ENCODE measurements around the gene TBC1D5.

Gene TBC1D5

DNA sequence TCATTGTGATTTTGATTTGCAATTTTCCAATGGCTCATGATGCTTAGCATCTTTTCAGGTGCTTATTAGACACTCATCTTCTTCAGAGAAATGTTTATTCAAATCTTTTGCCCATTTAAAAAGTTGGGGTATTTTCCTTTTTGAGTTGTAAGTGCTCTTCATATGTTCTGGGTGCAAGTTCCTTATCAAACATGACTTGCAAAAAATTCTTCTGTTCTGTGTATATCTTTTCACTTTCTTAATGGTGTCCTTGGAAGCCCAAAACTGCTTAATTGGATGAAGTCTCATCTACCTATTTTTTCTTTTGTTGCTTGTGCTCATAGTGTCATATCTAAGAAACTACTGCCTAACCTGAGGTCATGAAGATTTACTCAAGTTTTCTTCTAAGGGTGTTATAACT, 524.8 kb downstream of the TBC1D5 start:
- ATAC-seq = no peak
- TF ChIP-seq ZNF565 (CRISPR knock-in tag; conservative IDR thresholded peaks at IDR 0.05; ENCODE audit: low read depth) (no peak), ISL1 (CRISPR knock-in tag; IDR thresholded peaks at IDR 0.05) (no peak)

DNA sequence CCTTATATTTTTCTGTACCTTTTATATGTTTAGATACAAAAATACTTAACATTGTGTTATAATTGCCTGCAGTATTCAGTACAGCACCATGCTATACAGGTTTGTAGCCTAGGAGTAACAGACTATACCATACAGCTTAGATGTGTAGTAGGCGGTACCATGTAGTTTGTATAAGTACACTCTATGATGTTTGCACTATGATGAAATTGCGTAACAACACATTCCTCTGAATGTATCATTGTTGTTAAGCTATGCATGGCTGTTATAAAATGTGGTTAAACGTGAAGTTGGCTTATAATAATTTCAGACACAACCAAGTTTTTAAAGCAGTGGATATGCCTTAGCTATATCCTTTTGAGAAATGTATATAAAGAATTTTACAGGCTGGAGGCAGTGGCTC, 529.3 kb downstream of the TBC1D5 start:
- TF ChIP-seq SNAI2 (CRISPR knock-in tag; IDR thresholded peaks at IDR 0.05) (no peak), BACH2 (CRISPR knock-in tag; IDR thresholded peaks at IDR 0.05; ENCODE audit: borderline replicate concordance) (no peak), OSR1 (CRISPR knock-in tag; IDR thresholded peaks at IDR 0.05) (no peak), ZNF565 (CRISPR knock-in tag; conservative IDR thresholded peaks at IDR 0.05; ENCODE audit: low read depth) (no peak), RARB (CRISPR knock-in tag; IDR thresholded peaks at IDR 0.05) (no peak), TCF4 (CRISPR knock-in tag; IDR thresholded peaks at IDR 0.05; ENCODE audit: borderline replicate concordance) (no peak), ZC3H10 (CRISPR knock-in tag; IDR thresholded peaks at IDR 0.05) (no peak), ZFP3 (CRISPR knock-in tag; IDR thresholded peaks at IDR 0.05) (no peak), TOX (CRISPR knock-in tag; IDR thresholded peaks at IDR 0.05; ENCODE audit: borderline replicate concordance) (no peak), PPARA (CRISPR knock-in tag; IDR thresholded peaks at IDR 0.05; ENCODE audit: borderline replicate concordance) (no peak)
- TF ChIP-seq, protein P1, sequence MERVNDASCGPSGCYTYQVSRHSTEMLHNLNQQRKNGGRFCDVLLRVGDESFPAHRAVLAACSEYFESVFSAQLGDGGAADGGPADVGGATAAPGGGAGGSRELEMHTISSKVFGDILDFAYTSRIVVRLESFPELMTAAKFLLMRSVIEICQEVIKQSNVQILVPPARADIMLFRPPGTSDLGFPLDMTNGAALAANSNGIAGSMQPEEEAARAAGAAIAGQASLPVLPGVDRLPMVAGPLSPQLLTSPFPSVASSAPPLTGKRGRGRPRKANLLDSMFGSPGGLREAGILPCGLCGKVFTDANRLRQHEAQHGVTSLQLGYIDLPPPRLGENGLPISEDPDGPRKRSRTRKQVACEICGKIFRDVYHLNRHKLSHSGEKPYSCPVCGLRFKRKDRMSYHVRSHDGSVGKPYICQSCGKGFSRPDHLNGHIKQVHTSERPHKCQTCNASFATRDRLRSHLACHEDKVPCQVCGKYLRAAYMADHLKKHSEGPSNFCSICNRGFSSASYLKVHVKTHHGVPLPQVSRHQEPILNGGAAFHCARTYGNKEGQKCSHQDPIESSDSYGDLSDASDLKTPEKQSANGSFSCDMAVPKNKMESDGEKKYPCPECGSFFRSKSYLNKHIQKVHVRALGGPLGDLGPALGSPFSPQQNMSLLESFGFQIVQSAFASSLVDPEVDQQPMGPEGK (CRISPR knock-in tag; IDR thresholded peaks at IDR 0.05; ENCODE audit: borderline replicate concordance) = no peak
- TF ChIP-seq, protein P2, sequence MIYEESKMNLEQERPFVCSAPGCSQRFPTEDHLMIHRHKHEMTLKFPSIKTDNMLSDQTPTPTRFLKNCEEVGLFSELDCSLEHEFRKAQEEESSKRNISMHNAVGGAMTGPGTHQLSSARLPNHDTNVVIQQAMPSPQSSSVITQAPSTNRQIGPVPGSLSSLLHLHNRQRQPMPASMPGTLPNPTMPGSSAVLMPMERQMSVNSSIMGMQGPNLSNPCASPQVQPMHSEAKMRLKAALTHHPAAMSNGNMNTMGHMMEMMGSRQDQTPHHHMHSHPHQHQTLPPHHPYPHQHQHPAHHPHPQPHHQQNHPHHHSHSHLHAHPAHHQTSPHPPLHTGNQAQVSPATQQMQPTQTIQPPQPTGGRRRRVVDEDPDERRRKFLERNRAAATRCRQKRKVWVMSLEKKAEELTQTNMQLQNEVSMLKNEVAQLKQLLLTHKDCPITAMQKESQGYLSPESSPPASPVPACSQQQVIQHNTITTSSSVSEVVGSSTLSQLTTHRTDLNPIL (CRISPR knock-in tag; IDR thresholded peaks at IDR 0.05; ENCODE audit: low read depth) = no peak
- no peak for ATAC-seq

DNA sequence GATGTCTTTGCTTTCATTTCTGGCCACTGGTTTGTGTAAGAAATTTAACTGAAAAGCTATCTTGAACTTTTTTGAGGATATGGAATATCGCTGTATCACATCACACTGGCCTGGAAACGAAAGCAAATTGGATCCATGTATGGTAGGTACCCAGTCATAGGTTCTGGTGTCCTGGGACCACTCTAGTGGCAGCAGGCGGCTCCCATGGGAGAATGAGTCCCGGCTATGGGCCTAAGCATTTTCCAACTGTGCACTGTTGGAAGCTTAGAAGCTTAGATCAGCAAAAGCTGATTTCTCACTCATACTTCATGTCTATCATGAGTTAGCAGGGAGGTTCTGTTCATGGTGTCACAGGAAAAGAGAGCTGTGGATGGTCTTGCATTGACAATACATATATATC, 534.5 kb downstream of the TBC1D5 start:
- TF ChIP-seq ZNF8 (CRISPR knock-in tag; IDR thresholded peaks at IDR 0.05) (no peak), RARB (CRISPR knock-in tag; IDR thresholded peaks at IDR 0.05) (no peak), PPARA (CRISPR knock-in tag; IDR thresholded peaks at IDR 0.05; ENCODE audit: borderline replicate concordance) (no peak), ISL1 (CRISPR knock-in tag; IDR thresholded peaks at IDR 0.05) (no peak), ZNF565 (CRISPR knock-in tag; conservative IDR thresholded peaks at IDR 0.05; ENCODE audit: low read depth) (no peak), SNAI2 (CRISPR knock-in tag; IDR thresholded peaks at IDR 0.05) (no peak), CSDC2 (CRISPR knock-in tag; IDR thresholded peaks at IDR 0.05) (no peak), ZC3H10 (CRISPR knock-in tag; IDR thresholded peaks at IDR 0.05) (no peak), ZNF70 (CRISPR knock-in tag; IDR thresholded peaks at IDR 0.05) (no peak), TCF4 (CRISPR knock-in tag; IDR thresholded peaks at IDR 0.05; ENCODE audit: borderline replicate concordance) (no peak), OSR1 (CRISPR knock-in tag; IDR thresholded peaks at IDR 0.05) (no peak), ARNTL (CRISPR knock-in tag; IDR thresholded peaks at IDR 0.05; ENCODE audit: borderline replicate concordance, low read depth) (no peak), TOX (CRISPR knock-in tag; IDR thresholded peaks at IDR 0.05; ENCODE audit: borderline replicate concordance) (no peak), ZFP3 (CRISPR knock-in tag; IDR thresholded peaks at IDR 0.05) (no peak), GLIS3 (CRISPR knock-in tag; IDR thresholded peaks at IDR 0.05) (no peak), BACH2 (CRISPR knock-in tag; IDR thresholded peaks at IDR 0.05; ENCODE audit: borderline replicate concordance) (no peak), ZFP30 (CRISPR knock-in tag; IDR thresholded peaks at IDR 0.05) (no peak)
- TF ChIP-seq, protein P3, sequence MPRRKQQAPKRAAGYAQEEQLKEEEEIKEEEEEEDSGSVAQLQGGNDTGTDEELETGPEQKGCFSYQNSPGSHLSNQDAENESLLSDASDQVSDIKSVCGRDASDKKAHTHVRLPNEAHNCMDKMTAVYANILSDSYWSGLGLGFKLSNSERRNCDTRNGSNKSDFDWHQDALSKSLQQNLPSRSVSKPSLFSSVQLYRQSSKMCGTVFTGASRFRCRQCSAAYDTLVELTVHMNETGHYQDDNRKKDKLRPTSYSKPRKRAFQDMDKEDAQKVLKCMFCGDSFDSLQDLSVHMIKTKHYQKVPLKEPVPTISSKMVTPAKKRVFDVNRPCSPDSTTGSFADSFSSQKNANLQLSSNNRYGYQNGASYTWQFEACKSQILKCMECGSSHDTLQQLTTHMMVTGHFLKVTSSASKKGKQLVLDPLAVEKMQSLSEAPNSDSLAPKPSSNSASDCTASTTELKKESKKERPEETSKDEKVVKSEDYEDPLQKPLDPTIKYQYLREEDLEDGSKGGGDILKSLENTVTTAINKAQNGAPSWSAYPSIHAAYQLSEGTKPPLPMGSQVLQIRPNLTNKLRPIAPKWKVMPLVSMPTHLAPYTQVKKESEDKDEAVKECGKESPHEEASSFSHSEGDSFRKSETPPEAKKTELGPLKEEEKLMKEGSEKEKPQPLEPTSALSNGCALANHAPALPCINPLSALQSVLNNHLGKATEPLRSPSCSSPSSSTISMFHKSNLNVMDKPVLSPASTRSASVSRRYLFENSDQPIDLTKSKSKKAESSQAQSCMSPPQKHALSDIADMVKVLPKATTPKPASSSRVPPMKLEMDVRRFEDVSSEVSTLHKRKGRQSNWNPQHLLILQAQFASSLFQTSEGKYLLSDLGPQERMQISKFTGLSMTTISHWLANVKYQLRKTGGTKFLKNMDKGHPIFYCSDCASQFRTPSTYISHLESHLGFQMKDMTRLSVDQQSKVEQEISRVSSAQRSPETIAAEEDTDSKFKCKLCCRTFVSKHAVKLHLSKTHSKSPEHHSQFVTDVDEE (CRISPR knock-in tag; IDR thresholded peaks at IDR 0.05) = no peak
- TF ChIP-seq, protein P4, sequence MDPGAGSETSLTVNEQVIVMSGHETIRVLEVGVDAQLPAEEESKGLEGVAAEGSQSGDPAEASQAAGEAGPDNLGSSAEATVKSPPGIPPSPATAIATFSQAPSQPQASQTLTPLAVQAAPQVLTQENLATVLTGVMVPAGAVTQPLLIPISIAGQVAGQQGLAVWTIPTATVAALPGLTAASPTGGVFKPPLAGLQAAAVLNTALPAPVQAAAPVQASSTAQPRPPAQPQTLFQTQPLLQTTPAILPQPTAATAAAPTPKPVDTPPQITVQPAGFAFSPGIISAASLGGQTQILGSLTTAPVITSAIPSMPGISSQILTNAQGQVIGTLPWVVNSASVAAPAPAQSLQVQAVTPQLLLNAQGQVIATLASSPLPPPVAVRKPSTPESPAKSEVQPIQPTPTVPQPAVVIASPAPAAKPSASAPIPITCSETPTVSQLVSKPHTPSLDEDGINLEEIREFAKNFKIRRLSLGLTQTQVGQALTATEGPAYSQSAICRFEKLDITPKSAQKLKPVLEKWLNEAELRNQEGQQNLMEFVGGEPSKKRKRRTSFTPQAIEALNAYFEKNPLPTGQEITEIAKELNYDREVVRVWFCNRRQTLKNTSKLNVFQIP (CRISPR knock-in tag; IDR thresholded peaks at IDR 0.05; ENCODE audit: borderline replicate concordance, low read depth) = no peak
- TF ChIP-seq, protein P2 (CRISPR knock-in tag; IDR thresholded peaks at IDR 0.05; ENCODE audit: low read depth) = no peak
- no peak for ATAC-seq

All from SK-N-SH treated with all-trans-retinoic acid at 6 μM for 48 hours (cell line).